Astrocyte of the cerebellum (primary cell): ENCODE measurements around the gene FHOD3.

Experiments used
- DNase-seq: peaks from one replicate; pipeline ENCODE4 v3.0.0-alpha.2; 2011; ENCODE audit warnings: low read depth
- H3K4me3 ChIP-seq: 2 replicates; pipeline ENCODE4 v1.5.1; 2011; ENCODE audit warnings: mild to moderate bottlenecking, low read depth, low read length, moderate library complexity
- in situ Hi-C: cut with HindIII; loops from 2 replicates; pipeline ENCODE4 v1.10.0; 2017; ENCODE audit warnings: low sequenced_read_pairs
- TF ChIP-seq, protein P1 (sequence below): IDR thresholded peaks from 2 replicates; pipeline ENCODE4 v1.5.1; 2012; ENCODE audit warnings: low read length, low read depth, moderate library complexity, mild to moderate bottlenecking; ENCODE audit errors: missing control alignments

The FHOD3 gene

DNA sequence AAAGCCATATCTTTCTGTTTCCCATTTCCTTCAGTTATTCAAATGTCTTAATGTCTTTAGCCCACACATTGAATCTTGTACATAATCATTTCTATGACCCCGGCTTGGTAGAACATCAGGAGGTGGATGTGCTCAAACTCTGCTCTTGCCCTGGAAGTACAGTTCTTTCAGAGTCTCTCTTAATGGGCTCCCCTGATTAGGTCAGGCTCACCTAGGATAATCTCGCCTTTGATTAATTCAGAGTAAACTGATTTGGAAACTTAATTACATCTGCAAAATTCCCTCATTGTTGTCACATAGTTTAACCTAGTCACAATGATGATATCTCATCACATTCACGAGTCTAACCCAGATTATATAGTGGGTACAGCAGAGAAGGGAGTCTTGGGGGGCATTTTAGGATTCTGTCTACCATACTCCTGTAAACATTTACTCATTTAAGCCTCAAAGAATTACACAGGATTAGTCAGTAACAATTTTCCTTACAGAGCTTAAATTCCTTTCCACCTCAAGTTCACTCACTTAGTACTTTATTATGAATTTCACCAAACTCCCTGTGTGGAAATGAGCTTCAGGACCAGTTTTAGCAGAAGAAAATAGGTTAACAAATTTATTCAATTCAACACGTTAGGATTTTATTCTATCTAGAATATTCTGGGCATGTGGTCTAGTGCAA, 135.5 kb downstream of the FHOD3 start:
- in situ Hi-C loops = no loop called here
- no peak overlapping the region for H3K4me3 ChIP-seq
- DNase-seq = no peak
- TF ChIP-seq, protein P1, sequence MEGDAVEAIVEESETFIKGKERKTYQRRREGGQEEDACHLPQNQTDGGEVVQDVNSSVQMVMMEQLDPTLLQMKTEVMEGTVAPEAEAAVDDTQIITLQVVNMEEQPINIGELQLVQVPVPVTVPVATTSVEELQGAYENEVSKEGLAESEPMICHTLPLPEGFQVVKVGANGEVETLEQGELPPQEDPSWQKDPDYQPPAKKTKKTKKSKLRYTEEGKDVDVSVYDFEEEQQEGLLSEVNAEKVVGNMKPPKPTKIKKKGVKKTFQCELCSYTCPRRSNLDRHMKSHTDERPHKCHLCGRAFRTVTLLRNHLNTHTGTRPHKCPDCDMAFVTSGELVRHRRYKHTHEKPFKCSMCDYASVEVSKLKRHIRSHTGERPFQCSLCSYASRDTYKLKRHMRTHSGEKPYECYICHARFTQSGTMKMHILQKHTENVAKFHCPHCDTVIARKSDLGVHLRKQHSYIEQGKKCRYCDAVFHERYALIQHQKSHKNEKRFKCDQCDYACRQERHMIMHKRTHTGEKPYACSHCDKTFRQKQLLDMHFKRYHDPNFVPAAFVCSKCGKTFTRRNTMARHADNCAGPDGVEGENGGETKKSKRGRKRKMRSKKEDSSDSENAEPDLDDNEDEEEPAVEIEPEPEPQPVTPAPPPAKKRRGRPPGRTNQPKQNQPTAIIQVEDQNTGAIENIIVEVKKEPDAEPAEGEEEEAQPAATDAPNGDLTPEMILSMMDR = no peak

DNA sequence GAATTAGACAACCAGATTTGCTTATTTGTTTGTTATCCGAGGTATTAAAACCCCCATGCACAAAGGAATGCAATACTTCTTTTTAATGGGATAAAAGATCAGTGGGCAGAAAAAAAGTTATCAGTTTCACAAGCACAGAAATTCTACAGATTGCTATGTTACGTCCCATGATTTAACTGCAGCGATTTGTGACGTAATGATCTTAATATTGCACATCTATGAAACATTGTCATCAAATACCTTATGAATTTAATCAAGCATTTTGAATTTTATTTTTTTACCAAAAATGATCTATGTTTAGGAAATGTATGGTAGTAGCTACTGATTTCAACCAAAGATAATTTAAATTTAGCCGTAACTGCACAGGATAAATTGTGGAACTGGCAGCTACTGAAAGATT, 138.9 kb downstream of the FHOD3 start:
- in situ Hi-C loops = no loop called here
- TF ChIP-seq, protein P1 = no peak
- DNase-seq = no peak
- H3K4me3 ChIP-seq = no peak overlapping the region

DNA sequence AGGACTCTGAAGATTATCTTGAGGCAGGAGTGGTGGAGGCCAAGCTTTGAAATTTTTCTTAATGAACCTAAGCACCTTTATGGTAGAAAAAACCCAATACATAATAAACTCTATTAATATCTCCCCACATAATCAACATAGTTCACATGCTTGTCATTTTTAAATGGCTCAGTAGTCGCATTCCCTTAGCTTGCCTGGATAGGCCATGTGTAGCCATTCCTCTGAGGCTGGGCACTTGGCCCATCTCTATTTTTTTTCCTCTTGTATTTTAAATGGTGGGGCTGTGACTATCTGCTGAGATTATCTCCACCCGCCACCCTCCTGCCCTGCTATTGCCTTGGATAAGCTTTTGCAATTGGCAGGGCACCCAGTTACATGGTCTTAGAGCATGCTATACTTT, 143.1 kb downstream of the FHOD3 start:
- peak; percentile 31 for DNase-seq
- in situ Hi-C loops = no loop called here

DNA sequence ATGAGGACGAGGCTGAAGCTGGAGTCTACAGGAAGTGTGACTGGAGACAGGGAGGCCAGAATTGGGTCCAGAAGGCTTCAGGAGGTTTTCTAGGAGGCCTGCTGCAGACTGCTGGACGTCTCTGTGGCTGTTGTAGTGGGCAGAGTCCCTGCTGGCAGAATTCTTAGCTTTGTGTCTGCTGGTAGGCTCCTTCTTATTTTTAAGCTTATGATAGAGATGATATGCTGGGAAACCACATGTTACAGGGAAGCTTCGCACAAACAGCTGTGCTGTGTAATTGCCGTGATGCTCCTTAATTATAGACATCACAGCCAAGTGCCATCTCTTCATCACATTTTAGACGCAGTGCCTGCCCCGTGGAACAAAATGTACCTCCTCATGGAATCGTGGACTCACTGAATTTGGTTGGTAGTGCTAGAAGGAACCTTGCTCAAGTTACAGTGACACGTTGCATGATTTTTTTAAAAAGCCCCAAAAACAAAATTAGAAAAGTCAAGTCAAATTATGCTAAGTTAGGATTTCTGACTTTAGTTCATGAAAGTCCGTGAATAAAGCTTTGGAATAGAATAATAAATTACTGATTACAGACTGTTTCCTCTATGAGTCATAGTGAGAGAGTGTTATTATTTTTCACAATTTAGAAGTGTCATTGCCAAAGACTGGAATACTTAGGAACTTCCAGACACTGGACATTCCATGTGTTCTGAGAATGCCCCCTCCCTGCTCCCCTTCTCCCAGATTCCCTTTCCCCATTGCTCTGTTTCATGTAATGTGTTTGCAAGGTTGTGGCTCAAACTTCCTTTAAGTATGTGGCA, 144.1 kb downstream of the FHOD3 start:
- in situ Hi-C loops = no loop called here
- TF ChIP-seq, protein P1 = no peak
- peak; percentile 28 for DNase-seq
- H3K4me3 ChIP-seq = no peak overlapping the region

More for the DNA sequence above, 143.1 kb downstream of the FHOD3 start:
- H3K4me3 ChIP-seq = no peak overlapping the region
- TF ChIP-seq, protein P1 = no peak

DNA sequence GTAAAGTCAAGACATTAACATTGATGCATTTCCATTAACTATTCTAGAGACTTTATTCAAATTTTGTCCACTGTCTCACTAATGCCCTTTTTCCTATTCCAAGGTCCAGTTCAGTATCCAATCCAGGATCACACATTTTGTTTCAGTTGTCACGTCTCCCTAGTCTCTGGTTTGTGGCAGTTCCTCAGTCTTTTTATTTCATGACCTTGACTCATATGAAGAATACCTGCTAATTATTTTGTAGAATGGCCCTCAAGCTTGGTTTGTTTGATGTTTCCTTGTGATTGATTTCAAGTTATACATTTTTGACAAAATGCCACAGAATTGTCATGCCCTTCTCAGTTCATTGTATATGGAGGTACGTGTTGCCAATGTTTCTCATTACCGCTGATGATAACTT, 145.2 kb downstream of the FHOD3 start:
- in situ Hi-C loops = no loop called here
- no peak for DNase-seq
- H3K4me3 ChIP-seq = no peak overlapping the region
- TF ChIP-seq, protein P1 = no peak

DNA sequence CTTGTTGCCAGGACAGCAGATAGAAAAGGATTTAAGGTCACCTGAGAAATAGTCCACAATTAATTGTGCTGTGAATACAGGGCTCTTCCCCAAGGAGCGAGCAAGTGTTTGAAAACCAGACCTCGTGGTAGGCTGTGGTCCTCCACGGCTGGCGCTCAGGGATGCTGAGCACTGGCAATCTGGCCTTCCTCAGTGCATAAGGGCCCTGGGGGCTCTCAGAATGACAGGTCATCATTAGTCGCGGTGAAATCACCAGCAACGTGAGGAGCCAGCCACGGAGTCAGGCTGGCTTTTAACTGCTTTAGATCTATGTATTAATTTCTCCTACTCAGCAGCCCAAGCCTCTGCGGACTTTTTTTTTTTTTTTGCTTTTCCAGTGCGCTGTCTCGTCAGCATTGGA, 148.5 kb downstream of the FHOD3 start:
- no peak overlapping the region for H3K4me3 ChIP-seq
- TF ChIP-seq, protein P1 = no peak
- in situ Hi-C loops = no loop called here
- DNase-seq = no peak
